Measurements from ENCODE around the gene AK1.

- TF ChIP-seq ETV1 (tag; conservative IDR thresholded peaks at IDR 0.05; ENCODE audit: low read depth) (no peak), MTF1 (CRISPR knock-in tag; IDR thresholded peaks at IDR 0.05; ENCODE audit: borderline replicate concordance) (no peak)
Measured at GRCh38 chr9:127829205-127829906, 48.1 kb downstream of the AK1 start.
